ENCODE measurements around the gene TMEM212.

Gene TMEM212

DNA sequence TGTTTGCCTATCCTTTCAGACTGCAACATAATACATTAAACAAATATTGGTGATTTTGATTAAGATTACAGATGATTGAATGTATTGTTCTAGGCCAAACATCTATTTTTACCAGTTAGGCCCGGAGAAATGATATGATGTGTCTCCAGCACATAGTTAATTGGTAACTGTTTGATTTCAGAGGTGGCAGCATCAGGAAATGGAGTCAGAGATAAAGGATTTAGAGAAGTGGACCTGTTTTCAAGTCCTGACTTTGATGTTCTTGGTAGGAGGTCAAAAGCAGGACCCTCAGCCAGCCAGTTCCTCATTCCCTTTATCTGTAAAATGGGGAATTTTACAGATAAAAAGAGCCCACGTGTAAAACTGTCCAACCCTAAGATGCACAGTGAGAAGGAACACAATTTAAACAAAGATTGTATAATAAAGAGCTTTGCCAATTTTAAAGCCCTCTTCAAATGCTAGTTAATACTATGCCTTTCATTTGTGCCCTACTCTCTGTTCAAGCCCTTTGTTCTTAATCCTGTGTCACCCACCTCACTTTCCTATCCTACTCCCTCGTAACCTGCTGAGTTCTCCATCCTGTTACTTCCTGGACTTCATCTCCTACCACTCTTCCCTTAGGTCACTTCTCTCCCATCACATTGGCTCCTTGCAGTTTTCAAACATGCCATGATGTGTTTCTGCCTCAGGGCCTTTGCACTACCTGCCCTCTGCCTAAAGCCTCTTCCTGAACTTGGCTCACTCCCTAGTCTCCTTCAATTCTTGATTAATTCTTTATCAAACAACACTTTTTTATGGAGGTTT lies 2.5 kb downstream of the TMEM212 start:
- no peak for TF ChIP-seq CTCF (conservative IDR thresholded peaks at IDR 0.05; ENCODE audit: control insufficient read depth, insufficient read depth, low read depth, low read length)
- no peak for DNase-seq (ENCODE audit: low read depth)
- no peak overlapping the region for H3K4me3 ChIP-seq (ENCODE audit: control insufficient read depth, low read depth, low read length)

GRCh38 chr3:171846597-171846996 lies 3.4 kb downstream of the TMEM212 start:
- TF ChIP-seq CTCF (conservative IDR thresholded peaks at IDR 0.05; ENCODE audit: control insufficient read depth, insufficient read depth, low read depth, low read length): no peak
- H3K4me3 ChIP-seq (ENCODE audit: control insufficient read depth, low read depth, low read length): no peak overlapping the region
- peak; percentile 57 for DNase-seq (ENCODE audit: low read depth)

DNA sequence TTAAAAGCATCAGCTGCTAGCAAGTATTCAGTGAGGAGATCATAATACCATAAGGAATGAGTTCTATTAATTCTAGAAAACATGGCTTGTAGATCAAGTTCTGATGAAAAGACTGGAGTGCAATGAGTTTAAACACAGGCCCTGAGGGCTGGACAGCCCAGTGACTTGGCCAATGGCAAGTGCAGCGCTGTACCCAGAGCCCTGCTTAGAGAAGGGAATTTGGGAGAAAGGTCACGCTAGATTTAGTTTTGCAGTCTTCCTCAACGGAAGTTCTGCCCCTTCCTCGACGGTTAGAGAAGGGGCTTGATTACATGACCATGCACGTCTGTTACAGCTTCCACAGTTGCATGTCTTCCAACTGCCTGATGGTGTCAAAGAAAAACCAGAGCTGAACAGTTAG lies 4.0 kb downstream of the TMEM212 start:
- TF ChIP-seq CTCF (conservative IDR thresholded peaks at IDR 0.05; ENCODE audit: control insufficient read depth, insufficient read depth, low read depth, low read length): no peak
- DNase-seq (ENCODE audit: low read depth): no peak
- no peak overlapping the region for H3K4me3 ChIP-seq (ENCODE audit: control insufficient read depth, low read depth, low read length)

DNA sequence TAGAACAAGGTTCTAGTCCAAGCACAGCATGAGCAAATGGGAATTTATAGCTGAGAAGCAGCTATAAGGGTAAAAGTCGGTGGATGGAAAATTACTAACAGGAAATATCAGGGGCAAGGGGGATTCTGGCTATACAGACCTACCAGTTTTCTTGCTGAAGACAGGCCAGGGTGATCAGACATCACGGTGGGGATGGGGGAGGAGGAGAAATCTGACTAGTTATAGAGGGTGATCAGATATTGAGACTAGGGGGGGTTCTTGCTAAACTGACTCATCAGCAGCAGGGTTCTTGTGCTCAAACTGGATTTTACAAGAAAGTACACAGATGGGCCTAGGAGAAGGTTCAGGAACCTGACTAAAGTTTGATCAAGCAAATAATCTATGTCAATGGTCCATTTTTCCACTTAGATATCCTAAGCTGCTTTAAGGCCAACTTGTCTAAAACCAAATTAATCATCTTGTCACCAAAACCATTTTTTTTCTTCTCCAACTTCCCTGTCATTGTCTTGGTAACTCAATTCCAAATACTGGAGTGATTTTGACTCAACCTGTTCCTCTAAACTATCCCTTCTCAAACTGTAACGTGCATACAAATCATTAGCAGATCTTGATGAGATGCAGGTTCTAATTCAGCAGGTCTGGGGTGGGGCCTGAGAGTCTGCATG lies 4.6 kb downstream of the TMEM212 start:
- DNase-seq (ENCODE audit: low read depth): no peak
- TF ChIP-seq CTCF (conservative IDR thresholded peaks at IDR 0.05; ENCODE audit: control insufficient read depth, insufficient read depth, low read depth, low read length): no peak
- H3K4me3 ChIP-seq (ENCODE audit: control insufficient read depth, low read depth, low read length): no peak overlapping the region

GRCh38 chr3:171849617-171850319 lies 6.6 kb downstream of the TMEM212 start:
- no peak for DNase-seq (ENCODE audit: low read depth)
- TF ChIP-seq CTCF (conservative IDR thresholded peaks at IDR 0.05; ENCODE audit: control insufficient read depth, insufficient read depth, low read depth, low read length): no peak
- no peak overlapping the region for H3K4me3 ChIP-seq (ENCODE audit: control insufficient read depth, low read depth, low read length)

- DNase-seq (ENCODE audit: low read depth): no peak
- no peak overlapping the region for H3K4me3 ChIP-seq (ENCODE audit: control insufficient read depth, low read depth, low read length)
- no peak for TF ChIP-seq CTCF (conservative IDR thresholded peaks at IDR 0.05; ENCODE audit: control insufficient read depth, insufficient read depth, low read depth, low read length)
These were observed 7.3 kb downstream of the TMEM212 start for GRCh38 chr3:171850320-171850959.
